Ovary (tissue), 3 donors: Measurements from ENCODE around the gene CTNNA3.

ENCODE experiments used
- CTCF ChIP-seq, 3 donors: fragments of 450-650 bp in 2 of 3; fragments of 200-600 bp in 1 of 3; IDR thresholded peaks; one replicate each; pipeline versions ENCODE4 v1.5.1 to v1.8.0; 2016 to 2022; ENCODE audit warnings: antibody characterized with exemption in 3 of 3, mild to moderate bottlenecking in 1 of 3
- POLR2A ChIP-seq: fragments of 450-650 bp; IDR thresholded peaks from one replicate; pipeline ENCODE4 v1.6.1; 2017; ENCODE audit warnings: antibody characterized with exemption, mild to moderate bottlenecking, moderate library complexity
- donor health status: DM: no; HTN: no; CAD: no.

- no peak for TF ChIP-seq CTCF (IDR thresholded peaks at IDR 0.05)
- TF ChIP-seq POLR2A: no peak
Measured at GRCh38 chr10:66852811-66853210, 843.2 kb downstream of the CTNNA3 start.
